ENCODE measurements around the gene KPRP. TPM values are rescaled to one million over a fixed set of nuclear protein-coding genes. Genes with fewer than 3 reads are reported as not detected.

Gene KPRP, protein sequence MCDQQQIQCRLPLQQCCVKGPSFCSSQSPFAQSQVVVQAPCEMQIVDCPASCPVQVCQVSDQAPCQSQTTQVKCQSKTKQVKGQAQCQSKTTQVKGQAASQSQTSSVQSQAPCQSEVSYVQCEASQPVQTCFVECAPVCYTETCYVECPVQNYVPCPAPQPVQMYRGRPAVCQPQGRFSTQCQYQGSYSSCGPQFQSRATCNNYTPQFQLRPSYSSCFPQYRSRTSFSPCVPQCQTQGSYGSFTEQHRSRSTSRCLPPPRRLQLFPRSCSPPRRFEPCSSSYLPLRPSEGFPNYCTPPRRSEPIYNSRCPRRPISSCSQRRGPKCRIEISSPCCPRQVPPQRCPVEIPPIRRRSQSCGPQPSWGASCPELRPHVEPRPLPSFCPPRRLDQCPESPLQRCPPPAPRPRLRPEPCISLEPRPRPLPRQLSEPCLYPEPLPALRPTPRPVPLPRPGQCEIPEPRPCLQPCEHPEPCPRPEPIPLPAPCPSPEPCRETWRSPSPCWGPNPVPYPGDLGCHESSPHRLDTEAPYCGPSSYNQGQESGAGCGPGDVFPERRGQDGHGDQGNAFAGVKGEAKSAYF
- not detected in 2 replicates for total RNA-seq (ENCODE audit: low replicate concordance)

DNA sequence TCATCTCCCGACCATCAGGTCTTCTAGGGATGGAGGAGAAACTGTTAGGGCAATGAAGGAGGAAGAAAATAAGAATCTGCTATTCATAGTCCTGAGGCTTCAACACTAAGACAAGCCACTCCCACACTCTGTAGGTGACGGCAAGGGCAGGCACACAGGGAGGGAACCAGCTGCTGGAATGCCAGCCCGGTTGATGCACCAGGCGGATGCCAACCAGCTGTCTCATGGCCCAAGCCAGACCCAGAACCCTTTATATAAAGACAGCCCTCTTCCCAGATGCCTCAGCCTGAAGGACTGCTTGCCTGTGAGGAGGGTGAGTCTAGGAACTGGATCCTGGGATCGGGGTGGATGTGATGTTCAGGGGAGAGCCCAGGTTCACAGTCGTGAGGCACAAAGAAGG, at the start of gene KPRP:
Gene KPRP, plus strand, starts transcription at position 279 of the 400 bp plus-strand sequence. CDS start 1,564 bp downstream, outside the sequence.

DNA sequence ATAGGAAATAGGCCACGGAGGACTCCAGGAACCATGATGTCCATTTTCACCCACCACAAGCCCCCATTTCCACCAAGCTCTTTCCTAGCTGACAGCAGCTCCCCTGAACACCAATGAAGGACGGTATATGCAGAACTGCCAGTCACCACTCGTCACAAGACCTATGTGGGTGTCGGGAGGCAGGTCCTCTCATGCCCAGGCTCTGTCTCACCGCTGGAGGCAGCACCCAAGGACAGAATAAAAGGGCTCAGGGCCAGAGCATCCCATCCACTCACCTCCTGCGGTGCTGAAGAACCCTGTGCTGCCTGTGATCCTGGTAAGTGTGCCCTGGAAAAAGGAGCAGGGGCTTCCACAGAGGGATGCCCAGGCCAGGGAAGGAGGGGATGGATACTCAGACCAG, 17.1 kb downstream of the KPRP start, which contains the start of gene LCE1F:
Gene LCE1F, plus strand, starts transcription at position 266 of the 400 bp plus-strand sequence. CDS start 1,232 bp downstream, outside the sequence.

DNA sequence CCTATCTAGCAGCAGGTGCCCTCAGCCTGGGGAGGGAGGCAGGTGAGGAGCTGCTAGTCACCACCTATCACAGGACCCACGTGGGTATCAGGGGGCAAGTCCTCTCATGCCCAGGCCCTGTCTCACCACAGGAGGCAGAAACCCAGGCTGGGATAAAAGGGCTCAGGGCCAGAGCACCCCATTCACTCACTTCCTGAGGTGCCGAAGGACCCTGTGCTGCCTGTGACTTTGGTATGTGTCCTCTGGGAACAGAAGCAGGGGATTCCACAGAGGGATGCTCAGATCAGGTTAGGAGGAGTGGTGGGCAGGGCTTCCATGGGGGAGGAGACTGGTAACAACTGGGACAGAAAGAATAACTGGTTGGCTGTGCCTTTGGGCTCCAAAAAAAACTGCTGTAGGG, 28.3 kb downstream of the KPRP start, which contains the start of gene LCE1E:
Gene LCE1E, plus strand, starts transcription at position 181 of the 400 bp plus-strand sequence. CDS start 1,043 bp downstream, outside the sequence.

DNA sequence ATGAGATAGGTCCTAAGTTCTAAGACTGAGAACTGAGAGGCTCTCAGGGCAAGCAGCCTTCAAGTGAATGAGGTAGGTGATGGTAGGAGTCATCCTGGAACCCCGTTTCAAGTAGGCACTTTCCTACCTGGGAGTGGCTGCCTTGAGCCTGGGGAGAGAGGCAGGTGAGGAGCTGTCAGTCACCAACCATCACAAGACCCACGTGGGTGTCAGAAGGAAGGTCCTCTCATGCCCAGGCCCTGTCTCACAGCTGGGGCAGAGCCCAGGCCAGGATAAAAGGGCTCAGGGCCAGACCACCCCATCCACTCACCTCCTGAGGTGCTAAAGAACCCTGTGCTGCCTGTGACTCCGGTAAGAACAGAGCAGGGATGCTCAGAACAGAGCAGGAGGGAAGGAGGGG, 38.6 kb downstream of the KPRP start, which contains the start of gene LCE1D:
Gene LCE1D, plus strand, starts transcription at position 301 of the 400 bp plus-strand sequence. CDS start 1,074 bp downstream, outside the sequence.

DNA sequence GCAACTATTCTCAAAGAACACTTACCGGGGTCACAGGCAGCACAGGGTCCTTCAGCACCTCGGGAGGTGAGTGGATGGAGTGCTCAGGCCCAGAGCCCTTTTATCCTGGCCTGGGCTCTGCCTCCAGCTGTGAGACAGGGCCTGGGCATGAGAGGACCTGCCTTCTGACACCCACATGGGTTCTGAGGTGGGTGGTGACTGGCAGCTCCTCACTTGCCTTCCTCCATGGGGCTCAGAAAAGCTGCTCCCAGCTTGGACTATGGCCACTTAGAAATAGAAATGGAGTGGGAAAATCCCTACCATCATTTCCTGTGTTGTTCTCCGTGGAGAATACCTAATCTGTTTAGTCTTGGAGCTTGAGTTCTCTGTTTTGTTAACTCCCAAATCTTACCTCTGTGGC, 48.8 kb downstream of the KPRP start, which contains the start of gene LCE1C:
Gene LCE1C, minus strand, starts transcription at position 76 of the 400 bp plus-strand sequence. CDS start 1,173 bp downstream, outside the sequence.

Other genes with a start within 250 kb of the KPRP start
- gene LCE5A, start 247.2 kb upstream of the KPRP start, total RNA-seq (ENCODE audit: low replicate concordance): not detected in 2 replicates
- not detected in 2 replicates for gene CRCT1, start 243.5 kb upstream of the KPRP start, total RNA-seq (ENCODE audit: low replicate concordance)
- not detected in 2 replicates for gene LCE3E, start 191.2 kb upstream of the KPRP start, total RNA-seq (ENCODE audit: low replicate concordance)
- not detected in 2 replicates for gene LCE3D, start 177.5 kb upstream of the KPRP start, total RNA-seq (ENCODE audit: low replicate concordance)
- gene LCE3C, start 157.8 kb upstream of the KPRP start, total RNA-seq (ENCODE audit: low replicate concordance): not detected in 2 replicates
- not detected in 2 replicates for gene LCE3B, start 144.2 kb upstream of the KPRP start, total RNA-seq (ENCODE audit: low replicate concordance)
- not detected in 2 replicates for gene LCE3A, start 134.9 kb upstream of the KPRP start, total RNA-seq (ENCODE audit: low replicate concordance)
- not detected in 2 replicates for gene LCE2D, start 94.6 kb upstream of the KPRP start, total RNA-seq (ENCODE audit: low replicate concordance)
- gene LCE2C, start 82.7 kb upstream of the KPRP start, total RNA-seq (ENCODE audit: low replicate concordance): not detected in 2 replicates
- not detected in 2 replicates for gene LCE2B, start 71.9 kb upstream of the KPRP start, total RNA-seq (ENCODE audit: low replicate concordance)
- not detected in 2 replicates for gene LCE2A, start 59.7 kb upstream of the KPRP start, total RNA-seq (ENCODE audit: low replicate concordance)
- gene LCE4A, start 49.9 kb upstream of the KPRP start, total RNA-seq (ENCODE audit: low replicate concordance): not detected in 2 replicates
- not detected in 2 replicates for gene LCE1F, start 17.1 kb downstream of the KPRP start, total RNA-seq (ENCODE audit: low replicate concordance)
- gene LCE1E, start 28.2 kb downstream of the KPRP start, total RNA-seq (ENCODE audit: low replicate concordance): not detected in 2 replicates
- gene LCE1D, start 38.7 kb downstream of the KPRP start, total RNA-seq (ENCODE audit: low replicate concordance): not detected in 2 replicates
- gene LCE1C, start 48.6 kb downstream of the KPRP start, total RNA-seq (ENCODE audit: low replicate concordance): not detected in 2 replicates
- not detected in 2 replicates for gene LCE1B, start 53.9 kb downstream of the KPRP start, total RNA-seq (ENCODE audit: low replicate concordance)
- not detected in 2 replicates for gene LCE1A, start 69.4 kb downstream of the KPRP start, total RNA-seq (ENCODE audit: low replicate concordance)
- not detected in 2 replicates for gene LCE6A, start 84.8 kb downstream of the KPRP start, total RNA-seq (ENCODE audit: low replicate concordance)
- not detected in 2 replicates for gene LCE7A, start 102.0 kb downstream of the KPRP start, total RNA-seq (ENCODE audit: low replicate concordance)
- gene SMCP, start 120.3 kb downstream of the KPRP start, total RNA-seq (ENCODE audit: low replicate concordance): 0.35 TPM in 1 of 2 replicates, not detected in the other
- gene IVL, start 150.5 kb downstream of the KPRP start, total RNA-seq (ENCODE audit: low replicate concordance): not detected in 2 replicates
- not detected in 2 replicates for gene SPRR5, start 189.2 kb downstream of the KPRP start, total RNA-seq (ENCODE audit: low replicate concordance)
- gene SPRR4, start 212.6 kb downstream of the KPRP start, total RNA-seq (ENCODE audit: low replicate concordance): not detected in 2 replicates
- gene SPRR1A, start 226.1 kb downstream of the KPRP start, total RNA-seq (ENCODE audit: low replicate concordance): not detected in 2 replicates
- gene SPRR3, start 243.7 kb downstream of the KPRP start, total RNA-seq (ENCODE audit: low replicate concordance): not detected in 2 replicates